ENCODE data around the gene BRINP3. TPM values are rescaled to one million over a fixed set of nuclear protein-coding genes. Genes with fewer than 3 reads are reported as not detected.

Gene BRINP3
- total RNA-seq, 4 donors from 2014 or later: 0.20 TPM; not detected in 3

DNA sequence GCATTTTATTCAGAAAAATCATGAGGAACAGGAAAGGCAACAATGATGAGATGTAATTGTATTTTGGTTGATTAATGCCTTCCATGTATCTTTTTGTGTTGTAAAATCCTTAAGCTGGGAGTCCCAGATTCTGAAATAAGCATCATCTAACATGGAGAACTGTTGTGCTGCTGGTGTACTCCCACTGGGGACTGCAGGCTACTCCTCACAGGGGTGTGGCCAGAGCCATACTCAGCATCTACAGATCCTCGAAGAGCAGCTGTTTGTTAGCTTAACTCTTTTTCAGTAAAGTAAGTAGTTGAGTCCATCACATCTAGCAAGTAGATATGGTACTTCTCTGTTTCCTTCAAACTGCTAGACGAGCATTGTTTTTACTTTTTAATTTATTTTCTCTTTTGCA lies 358.0 kb downstream of the BRINP3 start:
- no peak for TF ChIP-seq POLR2A (IDR thresholded peaks at IDR 0.05)
- TF ChIP-seq, protein P1, sequence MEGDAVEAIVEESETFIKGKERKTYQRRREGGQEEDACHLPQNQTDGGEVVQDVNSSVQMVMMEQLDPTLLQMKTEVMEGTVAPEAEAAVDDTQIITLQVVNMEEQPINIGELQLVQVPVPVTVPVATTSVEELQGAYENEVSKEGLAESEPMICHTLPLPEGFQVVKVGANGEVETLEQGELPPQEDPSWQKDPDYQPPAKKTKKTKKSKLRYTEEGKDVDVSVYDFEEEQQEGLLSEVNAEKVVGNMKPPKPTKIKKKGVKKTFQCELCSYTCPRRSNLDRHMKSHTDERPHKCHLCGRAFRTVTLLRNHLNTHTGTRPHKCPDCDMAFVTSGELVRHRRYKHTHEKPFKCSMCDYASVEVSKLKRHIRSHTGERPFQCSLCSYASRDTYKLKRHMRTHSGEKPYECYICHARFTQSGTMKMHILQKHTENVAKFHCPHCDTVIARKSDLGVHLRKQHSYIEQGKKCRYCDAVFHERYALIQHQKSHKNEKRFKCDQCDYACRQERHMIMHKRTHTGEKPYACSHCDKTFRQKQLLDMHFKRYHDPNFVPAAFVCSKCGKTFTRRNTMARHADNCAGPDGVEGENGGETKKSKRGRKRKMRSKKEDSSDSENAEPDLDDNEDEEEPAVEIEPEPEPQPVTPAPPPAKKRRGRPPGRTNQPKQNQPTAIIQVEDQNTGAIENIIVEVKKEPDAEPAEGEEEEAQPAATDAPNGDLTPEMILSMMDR (IDR thresholded peaks at IDR 0.05 in 4 of 5, conservative IDR thresholded peaks at IDR 0.05 in 1 of 5): no peak
- Histone ChIP-seq H3K4me3 (no peak overlapping the region), H3K9me3 (no peaks in the 10 kb centered on the region), H3K27me3 (no peaks in the 10 kb centered on the region), H3K36me3 (no peaks in the 10 kb centered on the region), H3K4me1 (no peaks in the 10 kb centered on the region), H3K27ac (no peak overlapping the region)
- ATAC-seq (no peak), DNase-seq (no peak)
- in situ Hi-C loops (cut with MboI; ENCODE audit: low sequenced_read_pairs in 4 of 4) (no loop called here), intact Hi-C loops (cut with DNase I; ENCODE audit: low total_unique reads) (no loop called here)

GRCh38 chr1:190116921-190117320 lies 360.7 kb downstream of the BRINP3 start:
- Histone ChIP-seq H3K27ac (no peak overlapping the region), H3K9me3 (no peaks in the 10 kb centered on the region), H3K27me3 (no peaks in the 10 kb centered on the region), H3K36me3 (no peaks in the 10 kb centered on the region), H3K4me1 (no peaks in the 10 kb centered on the region), H3K4me3 (no peak overlapping the region)
- no peak for DNase-seq
- intact Hi-C loops (cut with DNase I; ENCODE audit: low total_unique reads): no loop called here
- in situ Hi-C loops (cut with MboI; ENCODE audit: low sequenced_read_pairs in 4 of 4): no loop called here
- ATAC-seq: no peak
- TF ChIP-seq POLR2A (IDR thresholded peaks at IDR 0.05): no peak
- TF ChIP-seq, protein P1 (IDR thresholded peaks at IDR 0.05 in 4 of 5, conservative IDR thresholded peaks at IDR 0.05 in 1 of 5): no peak

- no peak for ATAC-seq
- Histone ChIP-seq H3K27ac (no peak overlapping the region), H3K4me3 (no peak overlapping the region), H3K4me1 (no peaks in the 10 kb centered on the region), H3K9me3 (no peaks in the 10 kb centered on the region), H3K27me3 (no peaks in the 10 kb centered on the region), H3K36me3 (no peaks in the 10 kb centered on the region)
- in situ Hi-C loops (cut with MboI; ENCODE audit: low sequenced_read_pairs in 4 of 4): no loop called here
- intact Hi-C loops (cut with DNase I; ENCODE audit: low total_unique reads): no loop called here
- DNase-seq: no peak
- TF ChIP-seq POLR2A (IDR thresholded peaks at IDR 0.05): no peak
- TF ChIP-seq, protein P1 (IDR thresholded peaks at IDR 0.05 in 4 of 5, conservative IDR thresholded peaks at IDR 0.05 in 1 of 5): no peak
These were observed 372.7 kb downstream of the BRINP3 start for GRCh38 chr1:190104961-190105360.

DNA sequence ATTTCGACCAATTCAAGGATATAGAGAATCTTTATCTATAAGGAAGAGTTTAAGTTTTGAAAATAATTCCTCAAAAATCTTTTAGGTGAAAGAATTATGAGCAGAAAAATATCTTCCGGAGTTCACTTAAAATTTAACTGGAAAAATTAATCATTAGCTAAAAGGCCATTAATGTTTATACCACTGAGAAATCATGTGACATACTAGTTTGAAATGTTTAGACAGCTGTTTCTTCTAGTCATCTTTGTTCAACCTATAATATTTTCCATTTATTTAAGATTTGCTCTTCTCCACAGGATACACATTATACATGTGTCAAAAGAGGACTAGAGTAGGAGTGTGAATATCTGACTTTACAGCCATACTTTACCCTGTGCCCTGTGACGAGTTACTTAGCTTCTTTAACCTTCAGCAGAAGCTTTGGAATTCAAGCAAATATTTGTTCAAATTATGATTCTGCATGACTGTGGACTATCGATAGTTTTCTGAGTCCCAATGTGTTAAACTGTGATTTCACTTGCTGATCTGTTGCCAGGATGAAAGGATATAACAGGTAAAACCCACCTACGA lies 374.8 kb downstream of the BRINP3 start:
- no peak for ATAC-seq

More for the DNA sequence above, 374.8 kb downstream of the BRINP3 start:
- Histone ChIP-seq H3K4me1 (no peaks in the 10 kb centered on the region), H3K27ac (no peak overlapping the region), H3K36me3 (no peaks in the 10 kb centered on the region), H3K27me3 (no peaks in the 10 kb centered on the region), H3K4me3 (no peak overlapping the region), H3K9me3 (no peaks in the 10 kb centered on the region)
- no peak for TF ChIP-seq POLR2A (IDR thresholded peaks at IDR 0.05)
- TF ChIP-seq, protein P1 (IDR thresholded peaks at IDR 0.05 in 4 of 5, conservative IDR thresholded peaks at IDR 0.05 in 1 of 5): no peak
- DNase-seq: no peak
- intact Hi-C loops (cut with DNase I; ENCODE audit: low total_unique reads) (no loop called here), in situ Hi-C loops (cut with MboI; ENCODE audit: low sequenced_read_pairs in 4 of 4) (no loop called here)

Data from gastrocnemius medialis (tissue), 4 donors.